Transverse colon (tissue), 3 donors: ENCODE data around the gene TRMT61A.

ENCODE experiments used
- POLR2A ChIP-seq: fragments of 450-650 bp; IDR thresholded peaks from one replicate; pipeline ENCODE4 v1.6.1; 2016; ENCODE audit warnings: antibody characterized with exemption, mild to moderate bottlenecking, moderate library complexity
- TF ChIP-seq, protein P1 (sequence below), 5 experiments: fragments of 200-600 bp in 3 of 5; fragments of 450-650 bp in 2 of 5; sonication (generic) in 3 of 5; IDR thresholded peaks; 1 replicate in 2 of 5; 2 replicates in 3 of 5; pipeline ENCODE4 v1.5.1; 2016 to 2017; ENCODE audit warnings: antibody characterized with exemption in 5 of 5, inconsistent platforms in 3 of 5, mild to moderate bottlenecking in 2 of 5, moderate library complexity in 1 of 5

DNA sequence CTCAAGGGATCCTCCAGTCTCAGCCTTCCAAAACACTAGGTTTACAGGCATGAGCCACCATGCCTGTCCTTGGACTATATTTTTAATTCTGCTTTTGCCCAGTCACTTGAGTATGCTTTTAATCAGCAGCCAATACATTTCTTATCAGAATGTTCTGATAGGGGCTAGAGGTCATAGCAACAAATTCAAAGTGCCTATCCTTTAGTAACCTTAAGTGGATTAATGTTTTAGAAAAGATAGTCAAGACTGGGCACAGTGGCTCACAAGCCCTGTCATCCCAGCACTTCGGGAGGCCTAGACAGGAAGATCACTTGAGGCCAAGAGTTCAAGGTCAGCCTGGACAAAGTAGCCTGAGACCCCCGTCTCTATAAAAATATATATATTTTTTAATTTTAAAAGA lies 43.5 kb upstream of the TRMT61A start:
- TF ChIP-seq, protein P1, sequence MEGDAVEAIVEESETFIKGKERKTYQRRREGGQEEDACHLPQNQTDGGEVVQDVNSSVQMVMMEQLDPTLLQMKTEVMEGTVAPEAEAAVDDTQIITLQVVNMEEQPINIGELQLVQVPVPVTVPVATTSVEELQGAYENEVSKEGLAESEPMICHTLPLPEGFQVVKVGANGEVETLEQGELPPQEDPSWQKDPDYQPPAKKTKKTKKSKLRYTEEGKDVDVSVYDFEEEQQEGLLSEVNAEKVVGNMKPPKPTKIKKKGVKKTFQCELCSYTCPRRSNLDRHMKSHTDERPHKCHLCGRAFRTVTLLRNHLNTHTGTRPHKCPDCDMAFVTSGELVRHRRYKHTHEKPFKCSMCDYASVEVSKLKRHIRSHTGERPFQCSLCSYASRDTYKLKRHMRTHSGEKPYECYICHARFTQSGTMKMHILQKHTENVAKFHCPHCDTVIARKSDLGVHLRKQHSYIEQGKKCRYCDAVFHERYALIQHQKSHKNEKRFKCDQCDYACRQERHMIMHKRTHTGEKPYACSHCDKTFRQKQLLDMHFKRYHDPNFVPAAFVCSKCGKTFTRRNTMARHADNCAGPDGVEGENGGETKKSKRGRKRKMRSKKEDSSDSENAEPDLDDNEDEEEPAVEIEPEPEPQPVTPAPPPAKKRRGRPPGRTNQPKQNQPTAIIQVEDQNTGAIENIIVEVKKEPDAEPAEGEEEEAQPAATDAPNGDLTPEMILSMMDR (IDR thresholded peaks at IDR 0.05) = no peak
- no peak for TF ChIP-seq POLR2A
